KOPT-K1 (cell line): ENCODE data around the gene TCF12.
"Not testable (repeated sequence)": the region's sequence is repeated elsewhere in the genome, so short reads cannot be mapped to it uniquely, and the experiment has no call there.

Source experiments
- H3K27ac ChIP-seq: fragments of 200-600 bp; sonication (generic); 2 replicates; pipeline ENCODE4 v1.5.1; 2016; ENCODE audit warnings: antibody characterized with exemption, mild to moderate bottlenecking, low read depth, low read length; ENCODE audit not compliant: poor library complexity, severe bottlenecking
- H3K36me3 ChIP-seq: fragments of 200-600 bp; sonication (generic); 2 replicates; pipeline ENCODE4 v1.5.1; 2017; ENCODE audit warnings: antibody characterized with exemption, mild to moderate bottlenecking, low read length, moderate library complexity; ENCODE audit not compliant: insufficient read depth
- H3K9me3 ChIP-seq: fragments of 200-600 bp; sonication (generic); 2 replicates; pipeline ENCODE4 v1.5.1; 2017; ENCODE audit warnings: antibody characterized with exemption, low read length, mild to moderate bottlenecking; ENCODE audit not compliant: insufficient read depth, poor library complexity, severe bottlenecking

Gene TCF12

DNA sequence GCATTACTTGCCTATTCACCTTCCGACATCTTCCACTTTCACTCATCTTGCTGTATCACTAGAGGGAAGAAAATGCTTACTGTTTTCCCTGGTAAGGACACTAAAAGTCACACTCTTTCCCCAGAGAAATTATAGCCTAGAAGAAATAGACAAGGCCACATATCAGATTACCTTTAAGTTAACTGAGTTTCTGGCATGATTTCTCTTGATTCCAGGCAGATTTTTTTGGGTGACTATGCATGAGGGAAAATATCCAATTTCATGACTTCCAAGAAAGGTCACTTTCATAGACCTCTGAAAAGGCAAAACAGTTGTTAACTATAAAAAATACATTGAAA lies 30.3 kb downstream of the TCF12 start:
- Histone ChIP-seq H3K27ac (no peak overlapping the region), H3K36me3 (peaks cover 45% of the 10 kb centered on the region), H3K9me3 (peaks cover 23% of the 10 kb centered on the region)

GRCh38 chr15:56950979-56951378 lies 32.5 kb downstream of the TCF12 start:
- Histone ChIP-seq H3K27ac (no peak overlapping the region), H3K9me3 (peaks cover 18% of the 10 kb centered on the region), H3K36me3 (peaks cover 37% of the 10 kb centered on the region)

- Histone ChIP-seq H3K36me3 (peaks cover 30% of the 10 kb centered on the region), H3K9me3 (peaks cover 22% of the 10 kb centered on the region)
Measured at GRCh38 chr15:56953790-56954189, 35.3 kb downstream of the TCF12 start.

DNA sequence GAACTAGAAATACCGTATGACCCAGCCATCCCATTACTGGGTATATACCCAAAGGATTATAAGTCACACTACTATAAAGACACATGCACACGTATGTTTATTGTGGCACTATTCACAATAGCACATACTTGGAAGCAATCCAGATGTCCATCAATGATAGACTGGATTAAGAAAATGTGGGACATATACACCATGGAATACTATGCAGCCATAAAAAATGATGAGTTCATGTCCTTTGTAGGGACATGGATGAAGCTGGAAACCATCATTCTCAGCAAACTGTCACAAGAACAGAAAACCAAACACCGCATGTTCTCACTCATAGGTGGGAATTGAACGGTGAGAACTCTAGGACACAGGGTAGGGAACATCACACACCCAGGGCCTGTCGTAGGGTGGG lies 36.6 kb downstream of the TCF12 start:
- H3K27ac ChIP-seq = not testable (repeated sequence)
- Histone ChIP-seq H3K9me3 (peaks cover 22% of the 10 kb centered on the region), H3K36me3 (peaks cover 30% of the 10 kb centered on the region)

More at GRCh38 chr15:56953790-56954189, 35.3 kb downstream of the TCF12 start:
- no peak overlapping the region for H3K27ac ChIP-seq

- Histone ChIP-seq H3K27ac (no peak overlapping the region), H3K36me3 (peaks cover 20% of the 10 kb centered on the region), H3K9me3 (peaks cover 22% of the 10 kb centered on the region)
Measured at GRCh38 chr15:56956538-56956937, 38.1 kb downstream of the TCF12 start.

GRCh38 chr15:56957812-56958406 lies 39.5 kb downstream of the TCF12 start:
- Histone ChIP-seq H3K27ac (peak overlapping the region; percentile 22), H3K9me3 (peaks cover 22% of the 10 kb centered on the region), H3K36me3 (peaks cover 17% of the 10 kb centered on the region)

- peaks cover 22% of the 10 kb centered on the region for H3K9me3 ChIP-seq
Measured at GRCh38 chr15:56959318-56959648, 40.8 kb downstream of the TCF12 start.

DNA sequence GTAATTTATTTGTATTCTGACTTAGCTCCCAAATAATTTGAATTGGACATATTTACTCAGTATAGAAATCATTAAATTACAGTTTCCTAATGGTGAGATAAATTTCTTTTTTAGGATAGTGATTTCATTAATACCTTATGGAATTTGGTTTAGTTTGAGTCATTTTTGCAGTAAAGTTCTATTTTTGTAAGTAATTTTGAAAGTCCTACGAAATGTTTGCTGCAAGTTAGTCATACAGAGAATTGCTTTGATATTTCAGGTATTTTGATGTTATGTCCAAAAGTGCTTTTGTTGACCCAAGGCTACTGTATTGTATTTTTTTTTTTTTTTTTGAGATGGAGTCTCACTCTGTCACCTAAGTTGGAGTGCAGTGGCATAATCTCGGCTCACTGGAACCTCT lies 41.7 kb downstream of the TCF12 start:
- peaks cover 16% of the 10 kb centered on the region for H3K9me3 ChIP-seq
- H3K36me3 ChIP-seq = peaks cover 10% of the 10 kb centered on the region; the same call in 1 of the 2 replicates
- H3K27ac ChIP-seq = no peak overlapping the region

More at GRCh38 chr15:56959318-56959648, 40.8 kb downstream of the TCF12 start:
- Histone ChIP-seq H3K27ac (no peak overlapping the region), H3K36me3 (peaks cover 17% of the 10 kb centered on the region)

- H3K9me3 ChIP-seq = no peaks in the 10 kb centered on the region
- peak overlapping the region; percentile 40 for H3K27ac ChIP-seq
- no peaks in the 10 kb centered on the region for H3K36me3 ChIP-seq
Measured at GRCh38 chr15:56963126-56963525, 44.7 kb downstream of the TCF12 start.

DNA sequence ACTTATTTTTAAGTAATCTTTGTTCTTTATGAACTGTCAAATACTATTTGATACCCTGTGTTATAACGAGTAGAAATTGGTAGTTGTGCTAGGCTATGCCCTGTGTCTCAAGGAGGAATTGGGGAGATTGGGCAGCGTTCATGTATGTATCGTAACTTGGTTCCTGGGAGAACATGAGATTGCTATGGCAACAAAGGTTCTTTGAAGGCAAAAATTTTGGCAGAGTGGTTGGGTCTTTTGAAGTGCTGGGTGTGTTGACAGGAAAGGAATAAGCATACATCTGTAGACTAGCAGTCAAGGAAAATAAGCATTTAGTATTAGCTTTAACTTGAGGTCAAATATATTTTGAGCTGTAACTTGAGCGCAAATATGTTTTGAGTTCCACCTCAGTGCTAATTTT lies 45.3 kb downstream of the TCF12 start:
- H3K36me3 ChIP-seq = no peaks in the 10 kb centered on the region

GRCh38 chr15:56964182-56964581 lies 45.7 kb downstream of the TCF12 start:
- H3K36me3 ChIP-seq = no peaks in the 10 kb centered on the region
- no peaks in the 10 kb centered on the region for H3K9me3 ChIP-seq
- peak overlapping the region; percentile 40 for H3K27ac ChIP-seq

More for the DNA sequence above, 45.3 kb downstream of the TCF12 start:
- peak overlapping the region; percentile 40 for H3K27ac ChIP-seq
- H3K9me3 ChIP-seq = no peaks in the 10 kb centered on the region

- Histone ChIP-seq H3K36me3 (no peaks in the 10 kb centered on the region), H3K27ac (no peak overlapping the region), H3K9me3 (no peaks in the 10 kb centered on the region)
Measured at GRCh38 chr15:56965231-56966013, 47.0 kb downstream of the TCF12 start.

GRCh38 chr15:56967336-56967735 lies 48.9 kb downstream of the TCF12 start:
- no peak overlapping the region for H3K27ac ChIP-seq
- no peaks in the 10 kb centered on the region for H3K36me3 ChIP-seq
- no peaks in the 10 kb centered on the region for H3K9me3 ChIP-seq

DNA sequence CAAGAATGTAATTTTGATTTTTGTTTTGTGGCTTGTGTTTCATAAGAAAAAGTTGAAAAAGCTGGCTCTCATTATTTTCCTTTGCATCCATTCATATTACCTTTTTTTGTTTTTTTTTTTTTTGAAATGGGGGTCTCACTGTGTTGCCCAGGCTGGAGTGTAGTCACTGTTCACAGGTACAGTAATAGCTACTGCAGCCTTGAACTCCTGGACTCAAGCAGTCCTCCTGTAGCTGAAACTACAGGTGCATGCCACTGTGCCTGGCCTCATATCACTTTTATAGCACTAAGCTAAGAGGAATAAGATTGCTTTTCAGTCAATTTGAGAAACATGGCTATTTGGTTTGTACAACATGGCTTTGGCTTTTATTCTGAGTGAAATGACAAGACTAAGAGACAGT lies 49.8 kb downstream of the TCF12 start:
- Histone ChIP-seq H3K36me3 (no peaks in the 10 kb centered on the region), H3K27ac (no peak overlapping the region), H3K9me3 (no peaks in the 10 kb centered on the region)

GRCh38 chr15:56968821-56969220 lies 50.4 kb downstream of the TCF12 start:
- Histone ChIP-seq H3K36me3 (no peaks in the 10 kb centered on the region), H3K27ac (peak overlapping the region; percentile 24), H3K9me3 (no peaks in the 10 kb centered on the region)
